Measurements from ENCODE around the gene TMED7. TPM values are rescaled to one million over a fixed set of nuclear protein-coding genes. Genes with fewer than 3 reads are reported as not detected.

The TMED7 gene
- total and polyA plus RNA-seq, 2 of the 4 experiments (the other 2 are of a cell fraction): 75.6 to 86.7 TPM

DNA sequence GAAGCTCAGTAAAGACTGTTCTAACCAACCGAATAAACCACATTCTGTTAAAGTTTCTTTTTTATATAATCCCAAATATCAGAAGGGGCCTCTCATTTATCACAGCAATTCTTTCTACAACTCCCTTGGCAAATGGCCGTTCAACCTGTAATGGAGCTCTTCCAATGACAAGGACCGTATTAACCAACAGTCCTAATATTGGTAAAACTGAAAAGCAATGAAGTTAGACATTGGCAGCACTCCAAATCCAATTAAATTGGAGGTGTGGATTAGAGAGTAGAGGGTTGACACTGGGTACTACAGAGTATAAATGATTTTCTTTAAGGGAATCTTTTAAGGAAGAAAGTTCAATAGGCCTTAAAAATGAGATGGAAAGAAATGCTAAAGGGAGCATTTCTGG, 842 bp downstream of the TMED7 start:
- no peak overlapping the region for H2BK20ac ChIP-seq (ENCODE audit: low read depth, low read length)
- peak overlapping the region; percentile 99 for H3K4me2 ChIP-seq (ENCODE audit: low read depth, low read length)
- peak overlapping the region; percentile 92; the same call in 1 of the 2 replicates for H3K23ac ChIP-seq (ENCODE audit: low read depth, low read length)
- no peak overlapping the region for H2AFZ ChIP-seq (replicated peaks; ENCODE audit: low read length, poor library complexity)
- peaks cover 5% of the 10 kb centered on the region for H3K4me1 ChIP-seq (ENCODE audit: control insufficient read depth, insufficient read depth, low read length)
- no peaks in the 10 kb centered on the region for H3K27me3 ChIP-seq (ENCODE audit: control insufficient read depth, insufficient read depth, low read length)
- DNase-seq (no peak), ATAC-seq (ENCODE audit: low read depth) (no peak)
- H4K20me1 ChIP-seq (ENCODE audit: insufficient read depth, low read length): peaks cover 35% of the 10 kb centered on the region
- peak overlapping the region; percentile 77; the same call in 1 of the 2 replicates for H3K56ac ChIP-seq (ENCODE audit: extremely low read depth, insufficient read depth, low read length)
- H4K8ac ChIP-seq (ENCODE audit: low read depth in 2 of 2, low read length in 2 of 2): peak overlapping the region in 1 of 2 experiments; percentile 86; a peak in 2 of 4 replicates
- dilution Hi-C loops (cut with HindIII; ENCODE audit: low sequenced_read_pairs, unreplicated experiment): no loop called here
- peak overlapping the region; percentile 80 for H2BK5ac ChIP-seq (ENCODE audit: low read depth, low read length, poor library complexity, severe bottlenecking)
- no peak overlapping the region for H2BK15ac ChIP-seq (ENCODE audit: low read depth, low read length)
- H4K5ac ChIP-seq (ENCODE audit: low read depth, low read length): peak overlapping the region; percentile 25; the same call in 1 of the 2 replicates
- no peak overlapping the region for H4K91ac ChIP-seq (ENCODE audit: insufficient read depth, low read depth, low read length)
- POLR2A ChIA-PET (ENCODE audit: unreplicated experiment): interaction anchor here (1.2 kb wide), 1 partner anchor 217 kb away, joined by 4 read pairs; the partner anchor contains the start of genes AP3S1 and ATG12
- no peak overlapping the region for H3K27ac ChIP-seq (ENCODE audit: insufficient read depth, low read length)
- H3K14ac ChIP-seq (replicated peaks; ENCODE audit: low read depth, low read length): peak overlapping the region; percentile 90
- H2BK120ac ChIP-seq (ENCODE audit: low read depth, low read length): no peak overlapping the region
- in situ Hi-C loops (cut with MboI; ENCODE audit: low sequenced_read_pairs): loop anchor here (5.0 to 25.0 kb wide), 2 partner anchors 212 to 1388 kb away; no protein-coding TSS in a partner anchor
- no peak overlapping the region for H3K18ac ChIP-seq (ENCODE audit: low read depth, low read length)
- no TSS peak for BruUV-seq (replicated peaks)
- intact Hi-C loops (cut with micrococcal nuclease): no loop called here
- H3K9ac ChIP-seq (ENCODE audit: low read depth, low read length): peak overlapping the region; percentile 95; the same call in 1 of the 2 replicates
- no peak overlapping the region for H2AK9ac ChIP-seq (replicated peaks; ENCODE audit: low read depth, low read length, poor library complexity)
- H3K9me1 ChIP-seq (ENCODE audit: insufficient read depth, low read length): peaks cover 6% of the 10 kb centered on the region
- TF ChIP-seq RFX5 (IDR thresholded peaks at IDR 0.05; ENCODE audit: low read depth, low read length) (no peak), ELK1 (IDR thresholded peaks at IDR 0.05; ENCODE audit: borderline replicate concordance, low read depth, low read length) (no peak), NFE2L2 (IDR thresholded peaks at IDR 0.05; ENCODE audit: low read depth, low read length) (no peak), SMC3 (IDR thresholded peaks at IDR 0.05; ENCODE audit: low read depth, low read length) (no peak), RCOR1 (IDR thresholded peaks at IDR 0.05; ENCODE audit: insufficient replicate concordance, low read length) (no peak), BHLHE40 (IDR thresholded peaks at IDR 0.05; ENCODE audit: low read depth, low read length) (no peak), CHD1 (IDR thresholded peaks at IDR 0.05; ENCODE audit: low read depth, low read length) (no peak), POLR2A (IDR thresholded peaks at IDR 0.05; ENCODE audit: low read depth, low read length) (no peak), RAD21 (IDR thresholded peaks at IDR 0.05; ENCODE audit: low read length) (no peak), MAZ (IDR thresholded peaks at IDR 0.05; ENCODE audit: borderline replicate concordance, low read depth, low read length) (no peak), MXI1 (IDR thresholded peaks at IDR 0.05; ENCODE audit: borderline replicate concordance, low read depth, low read length) (no peak), CEBPB (IDR thresholded peaks at IDR 0.05; ENCODE audit: low read depth, low read length) (no peak), MAFK (IDR thresholded peaks at IDR 0.05; ENCODE audit: low read depth, low read length) (no peak), FOS (IDR thresholded peaks at IDR 0.05; ENCODE audit: low read depth, low read length) (no peak)
- TF ChIP-seq, protein P1, sequence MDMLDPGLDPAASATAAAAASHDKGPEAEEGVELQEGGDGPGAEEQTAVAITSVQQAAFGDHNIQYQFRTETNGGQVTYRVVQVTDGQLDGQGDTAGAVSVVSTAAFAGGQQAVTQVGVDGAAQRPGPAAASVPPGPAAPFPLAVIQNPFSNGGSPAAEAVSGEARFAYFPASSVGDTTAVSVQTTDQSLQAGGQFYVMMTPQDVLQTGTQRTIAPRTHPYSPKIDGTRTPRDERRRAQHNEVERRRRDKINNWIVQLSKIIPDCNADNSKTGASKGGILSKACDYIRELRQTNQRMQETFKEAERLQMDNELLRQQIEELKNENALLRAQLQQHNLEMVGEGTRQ (IDR thresholded peaks at IDR 0.05; ENCODE audit: low read depth, low read length): no peak
- TF ChIP-seq, protein P2, sequence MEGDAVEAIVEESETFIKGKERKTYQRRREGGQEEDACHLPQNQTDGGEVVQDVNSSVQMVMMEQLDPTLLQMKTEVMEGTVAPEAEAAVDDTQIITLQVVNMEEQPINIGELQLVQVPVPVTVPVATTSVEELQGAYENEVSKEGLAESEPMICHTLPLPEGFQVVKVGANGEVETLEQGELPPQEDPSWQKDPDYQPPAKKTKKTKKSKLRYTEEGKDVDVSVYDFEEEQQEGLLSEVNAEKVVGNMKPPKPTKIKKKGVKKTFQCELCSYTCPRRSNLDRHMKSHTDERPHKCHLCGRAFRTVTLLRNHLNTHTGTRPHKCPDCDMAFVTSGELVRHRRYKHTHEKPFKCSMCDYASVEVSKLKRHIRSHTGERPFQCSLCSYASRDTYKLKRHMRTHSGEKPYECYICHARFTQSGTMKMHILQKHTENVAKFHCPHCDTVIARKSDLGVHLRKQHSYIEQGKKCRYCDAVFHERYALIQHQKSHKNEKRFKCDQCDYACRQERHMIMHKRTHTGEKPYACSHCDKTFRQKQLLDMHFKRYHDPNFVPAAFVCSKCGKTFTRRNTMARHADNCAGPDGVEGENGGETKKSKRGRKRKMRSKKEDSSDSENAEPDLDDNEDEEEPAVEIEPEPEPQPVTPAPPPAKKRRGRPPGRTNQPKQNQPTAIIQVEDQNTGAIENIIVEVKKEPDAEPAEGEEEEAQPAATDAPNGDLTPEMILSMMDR (conservative IDR thresholded peaks at IDR 0.05; ENCODE audit: low read depth, low read length): no peak
- peak overlapping the region; percentile 84 for H3K4me3 ChIP-seq (ENCODE audit: insufficient read depth, low read depth, low read length)
- H2AK5ac ChIP-seq (ENCODE audit: low read depth, low read length): peak overlapping the region; percentile 2; the same call in 1 of the 2 replicates
- peaks cover 0 to 36% of the 10 kb centered on the region in 2 experiments; a peak in 3 of 4 replicates for H3K79me1 ChIP-seq (ENCODE audit: low read depth in 1 of 2, low read length in 2 of 2)
- no peaks in the 10 kb centered on the region for H3K9me3 ChIP-seq (ENCODE audit: control insufficient read depth, insufficient read depth, low read length)
- CTCF ChIA-PET: interaction anchor here (1.5 to 1.7 kb wide), 2 partner anchors 8 to 10 kb away, joined by 4 to 7 read pairs; no protein-coding TSS in a partner anchor
- WGBS, 2 experiments (ENCODE audit: extremely low coverage in 2 of 2, insufficient read length in 1 of 2): no CpG with 5 or more reads among the region's 3 CpGs
- peak overlapping the region; percentile 2; the same call in 1 of the 2 replicates for H3K4ac ChIP-seq (ENCODE audit: low read depth, low read length)
- H3K36me3 ChIP-seq (ENCODE audit: control insufficient read depth, insufficient read depth, low read length): peaks cover 1% of the 10 kb centered on the region; the same call in 1 of the 2 replicates
